GM12874 (cell line): ENCODE data around the gene MSANTD1.

ENCODE experiments used
- CTCF ChIP-seq: IDR thresholded peaks from 2 replicates; pipeline ENCODE4 v1.5.1; 2011; ENCODE audit warnings: low read depth, mild to moderate bottlenecking, control low read depth, low read length, moderate library complexity; ENCODE audit not compliant: insufficient read depth

The MSANTD1 gene

GRCh38 chr4:3303923-3304710 is 55.2 kb downstream of the MSANTD1 start:
- TF ChIP-seq CTCF: no peak

- TF ChIP-seq CTCF: no peak
Measured at GRCh38 chr4:3304831-3305609, 56.1 kb downstream of the MSANTD1 start.

GRCh38 chr4:3305610-3306371 is 56.8 kb downstream of the MSANTD1 start:
- TF ChIP-seq CTCF: no peak
